NCI-H1105 treated with DMSO at 0.1 percent for 48 hours (cell line): Measurements from ENCODE around the gene TMA16.
"Not testable (repeated sequence)": the region's sequence is repeated elsewhere in the genome, so short reads cannot be mapped to it uniquely, and the experiment has no call there.

ENCODE experiments used
- DNase-seq: peaks from one replicate; lab custom pipeline; 2025; lab: John Stamatoyannopoulos, UW

The TMA16 gene

DNA sequence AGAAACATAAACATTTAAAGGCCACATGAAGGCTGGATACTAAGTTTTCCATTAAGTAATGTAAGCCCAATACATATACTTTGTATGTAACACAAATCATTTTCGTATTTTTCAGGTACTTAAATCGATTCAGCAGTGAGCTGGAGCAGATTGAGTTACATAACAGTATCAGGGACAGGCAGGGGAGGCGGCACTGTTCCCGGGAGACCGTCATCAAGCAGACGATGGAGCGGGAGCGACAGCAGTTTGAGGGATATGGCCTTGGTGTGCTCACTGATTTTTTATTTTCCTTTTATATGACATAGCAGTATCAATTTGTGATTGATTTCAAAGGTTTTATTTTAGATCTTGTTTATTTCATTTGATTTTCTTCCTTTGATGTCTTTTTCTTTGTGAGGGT lies 20.7 kb downstream of the TMA16 start:
- no peak for DNase-seq

DNA sequence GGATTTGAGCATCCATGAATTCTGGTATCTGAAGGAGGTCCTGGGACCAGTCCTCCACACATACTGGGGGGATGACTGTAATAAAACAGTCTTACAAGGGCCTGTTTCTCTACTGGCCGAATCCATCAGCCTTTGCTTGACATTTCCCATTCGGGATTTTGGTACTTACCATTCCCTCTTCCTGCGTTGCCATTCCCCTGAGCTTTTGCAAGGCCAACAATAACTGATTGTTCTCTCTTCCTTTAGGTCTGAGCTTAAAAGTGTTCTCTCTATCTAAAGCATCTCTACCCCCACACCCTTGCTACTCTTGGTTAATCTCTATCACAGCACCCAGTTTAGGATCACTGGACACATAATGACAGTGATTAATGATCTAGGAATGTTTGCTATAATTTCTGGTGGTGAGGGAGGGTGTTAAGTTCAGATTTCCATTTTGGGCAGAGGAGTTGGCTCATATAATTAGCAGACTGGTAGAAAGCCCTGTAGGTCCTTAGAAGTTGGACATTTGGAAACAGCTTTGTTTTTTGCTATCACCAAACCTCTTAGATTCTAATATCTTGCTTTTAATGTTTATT lies 29.4 kb downstream of the TMA16 start:
- DNase-seq: no peak

DNA sequence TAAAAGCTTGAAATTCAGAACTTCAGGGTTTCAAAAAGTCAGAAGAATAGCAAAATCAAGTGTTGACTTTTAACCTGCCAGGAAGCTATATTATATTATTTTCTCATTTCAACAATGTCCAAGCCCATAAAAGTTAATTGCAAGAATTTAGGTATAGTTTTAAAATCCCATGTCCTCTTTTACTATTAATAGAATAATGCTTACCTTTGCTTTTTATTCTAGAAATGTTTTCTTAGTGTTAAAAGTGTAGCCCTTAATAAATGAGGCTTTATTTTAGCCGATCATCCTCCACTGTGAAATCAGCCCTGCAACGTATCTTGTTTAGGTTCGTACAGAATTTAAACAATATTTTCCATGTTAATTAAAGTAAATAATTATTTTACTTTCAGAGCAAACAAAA lies 31.5 kb downstream of the TMA16 start:
- no peak for DNase-seq

DNA sequence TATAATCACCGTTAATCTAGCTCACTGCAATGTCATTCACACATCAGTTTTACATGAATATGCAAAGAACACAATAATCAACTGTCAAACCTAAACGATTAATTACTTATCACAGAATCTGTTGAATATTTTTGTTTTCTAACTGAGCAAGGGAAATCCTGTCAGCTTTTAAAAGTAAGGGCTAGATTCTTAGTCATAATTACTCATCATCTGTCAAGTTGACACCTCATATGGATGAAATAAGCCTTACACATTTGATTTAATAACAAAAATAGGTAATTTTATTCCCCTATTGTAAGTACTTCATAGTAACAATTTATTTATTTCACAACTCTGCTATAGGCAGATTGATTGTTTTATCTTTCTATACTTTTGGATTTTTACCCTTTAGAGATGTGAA lies 32.7 kb downstream of the TMA16 start:
- no peak for DNase-seq

DNA sequence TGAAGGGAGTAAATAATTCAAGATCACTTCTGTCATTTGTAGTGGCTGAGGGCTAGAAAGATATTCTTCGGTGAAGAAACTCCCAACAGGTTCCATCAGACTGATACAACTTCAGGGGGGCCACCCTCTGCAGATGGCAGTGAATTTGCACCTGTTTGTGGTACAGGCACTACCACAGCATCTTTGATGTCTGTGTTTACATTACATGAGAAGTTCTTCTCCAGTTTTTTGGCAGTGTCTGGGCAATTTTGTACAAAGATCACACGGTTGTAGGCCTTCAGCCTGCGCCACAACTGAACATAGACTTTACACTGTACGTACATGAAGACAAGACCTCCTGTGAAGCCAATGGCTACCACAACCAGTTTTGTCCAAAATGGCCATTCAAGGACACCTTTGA lies 34.2 kb downstream of the TMA16 start:
- no peak for DNase-seq

DNA sequence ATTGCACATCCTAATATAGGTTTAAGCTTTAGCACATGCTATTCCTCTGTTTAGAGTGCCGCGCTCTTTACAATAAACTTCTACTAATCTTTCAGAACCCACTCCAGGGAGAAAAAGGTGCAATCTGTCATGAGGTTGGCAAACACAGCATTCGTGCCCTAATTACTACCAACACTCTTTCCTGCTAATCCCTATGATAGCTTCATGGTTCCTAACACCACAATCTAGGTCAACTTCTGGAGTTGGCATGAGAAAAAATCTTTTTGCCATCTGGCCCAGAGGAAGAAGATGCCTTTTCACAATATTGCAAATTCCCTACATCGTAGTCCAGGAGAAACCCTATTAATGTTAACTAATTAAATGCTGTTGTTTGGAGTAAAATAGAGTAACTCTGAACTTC lies 39.6 kb downstream of the TMA16 start:
- DNase-seq: no peak

DNA sequence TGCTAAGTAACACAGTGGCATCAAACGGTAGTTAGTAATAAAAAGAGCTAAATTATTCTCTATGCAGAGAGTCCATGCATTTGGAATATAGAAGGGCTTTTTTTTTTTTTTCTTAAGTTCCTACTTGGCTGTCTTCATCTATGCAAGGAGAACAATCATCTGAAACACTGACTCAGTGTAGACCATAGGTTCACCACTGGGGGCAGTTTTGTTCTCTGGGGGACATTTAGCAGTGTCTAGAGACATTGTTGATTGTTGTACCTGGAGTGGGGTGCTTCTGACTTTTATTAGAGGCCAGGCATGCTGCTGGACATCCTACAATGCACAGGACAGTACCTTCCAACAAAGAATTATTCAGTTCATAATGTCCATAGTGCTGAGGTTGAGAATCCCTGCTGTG lies 41.2 kb downstream of the TMA16 start:
- no peak for DNase-seq

DNA sequence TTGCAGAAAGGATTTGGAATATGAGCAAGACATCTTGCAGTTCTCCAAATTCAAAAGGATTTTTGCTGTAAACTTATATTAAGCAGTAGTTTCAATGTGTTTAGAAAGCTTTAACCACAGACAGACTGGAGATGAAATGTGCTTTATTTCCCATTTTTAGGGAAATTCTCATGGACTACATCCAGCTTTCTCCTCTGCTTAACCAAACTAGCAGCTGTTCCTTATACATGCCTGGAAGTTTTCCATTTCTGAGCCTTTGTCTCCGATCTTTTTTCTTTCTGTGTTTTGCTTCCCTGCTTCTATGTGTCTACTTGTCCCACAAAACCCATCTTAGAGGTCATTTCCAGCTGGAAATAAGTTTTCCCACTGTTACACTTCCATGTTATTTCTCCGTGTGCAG lies 41.6 kb downstream of the TMA16 start:
- DNase-seq: no peak

DNA sequence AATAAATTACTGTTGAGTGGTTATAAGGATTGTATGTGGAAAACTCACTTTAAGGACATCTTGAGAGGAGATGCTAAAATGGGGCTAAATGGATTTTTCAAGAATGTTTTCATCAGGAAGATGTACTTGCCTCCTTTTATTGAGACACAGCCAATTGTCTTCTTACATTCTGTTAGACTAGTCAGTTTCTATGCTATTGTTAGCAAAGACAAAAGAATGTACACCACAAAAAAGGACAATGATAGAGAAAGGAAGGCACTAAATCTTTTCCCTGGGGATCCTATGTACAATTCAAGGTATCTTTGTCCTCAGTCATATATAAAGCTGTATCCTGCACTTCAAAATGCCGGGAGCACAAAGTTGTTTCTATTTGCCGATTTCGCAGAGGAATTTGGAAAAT lies 42.6 kb downstream of the TMA16 start:
- DNase-seq: no peak

DNA sequence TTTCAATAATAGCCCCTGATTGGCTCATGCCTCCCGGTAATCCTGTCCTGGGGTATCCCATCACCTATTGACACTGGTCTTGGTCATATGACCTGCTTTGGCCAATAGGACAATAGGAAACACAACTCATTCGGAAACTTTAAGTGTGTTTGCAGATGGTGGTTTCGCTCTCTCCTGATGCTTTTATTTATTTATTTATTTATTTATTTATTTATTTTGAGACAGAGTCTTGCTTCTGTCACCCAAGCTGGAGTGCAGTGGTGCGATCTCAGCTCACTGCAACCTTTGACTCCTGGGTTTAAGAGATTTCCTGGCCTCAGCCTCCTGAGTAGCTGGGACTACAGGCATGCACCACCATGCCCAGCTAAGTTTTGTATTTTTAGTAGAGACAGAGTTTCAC lies 44.3 kb downstream of the TMA16 start:
- DNase-seq: not testable (repeated sequence)

DNA sequence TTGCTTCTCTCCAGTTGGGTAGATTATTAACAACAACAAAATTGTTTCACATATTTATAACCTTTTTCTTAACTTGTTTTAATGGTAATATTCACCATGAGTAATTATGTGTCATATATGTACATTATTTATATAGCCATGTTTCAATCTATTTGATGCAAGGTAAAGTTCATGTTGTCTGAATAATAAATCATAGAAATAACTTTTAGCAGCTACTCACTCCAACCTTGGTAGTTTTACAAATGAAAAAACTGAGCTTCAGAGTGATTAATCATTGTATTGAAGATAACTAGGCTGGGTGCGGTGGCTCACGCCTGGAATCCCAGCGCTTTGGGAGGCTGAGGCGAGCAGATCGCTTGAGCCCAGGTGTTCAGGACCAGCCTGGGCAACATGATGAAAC lies 46.0 kb downstream of the TMA16 start:
- no peak for DNase-seq

DNA sequence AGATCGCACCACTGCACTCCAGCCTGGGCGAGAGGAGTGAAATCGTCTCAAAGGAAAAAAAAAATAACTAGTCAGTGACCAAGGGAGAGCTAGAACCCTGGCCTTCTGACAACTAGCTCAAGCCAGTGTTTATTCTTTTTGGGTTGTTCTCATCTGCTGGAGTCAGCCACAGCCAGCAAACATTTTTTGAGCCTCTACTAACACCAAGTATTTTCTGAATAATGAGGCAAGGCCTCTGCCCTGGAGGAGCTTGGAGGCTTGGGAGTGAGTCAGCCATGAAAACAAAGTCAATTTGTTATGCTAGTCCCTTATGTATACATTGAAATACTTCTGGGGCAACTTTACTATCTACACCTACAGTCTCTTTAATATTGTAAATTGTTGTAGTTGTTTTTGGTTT lies 46.5 kb downstream of the TMA16 start:
- no peak for DNase-seq

DNA sequence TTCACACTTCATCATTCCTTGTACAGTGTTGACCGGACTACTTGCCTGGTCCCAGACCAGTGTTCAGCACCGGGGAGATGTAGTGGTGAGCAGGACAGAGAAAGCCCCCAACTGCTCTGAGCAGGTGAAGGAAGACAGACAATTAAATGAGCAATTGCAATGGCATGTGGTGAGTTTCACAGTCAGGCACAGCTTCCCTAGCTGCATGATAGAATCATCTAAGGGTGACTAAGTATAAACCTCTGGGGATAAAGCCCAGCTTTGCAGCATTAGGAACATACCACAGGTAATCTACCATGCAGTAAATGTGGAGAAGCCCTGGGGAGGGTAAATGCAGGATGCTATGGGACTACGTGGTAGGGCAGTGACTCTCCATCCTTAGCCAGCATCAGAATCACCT lies 47.8 kb downstream of the TMA16 start:
- no peak for DNase-seq

DNA sequence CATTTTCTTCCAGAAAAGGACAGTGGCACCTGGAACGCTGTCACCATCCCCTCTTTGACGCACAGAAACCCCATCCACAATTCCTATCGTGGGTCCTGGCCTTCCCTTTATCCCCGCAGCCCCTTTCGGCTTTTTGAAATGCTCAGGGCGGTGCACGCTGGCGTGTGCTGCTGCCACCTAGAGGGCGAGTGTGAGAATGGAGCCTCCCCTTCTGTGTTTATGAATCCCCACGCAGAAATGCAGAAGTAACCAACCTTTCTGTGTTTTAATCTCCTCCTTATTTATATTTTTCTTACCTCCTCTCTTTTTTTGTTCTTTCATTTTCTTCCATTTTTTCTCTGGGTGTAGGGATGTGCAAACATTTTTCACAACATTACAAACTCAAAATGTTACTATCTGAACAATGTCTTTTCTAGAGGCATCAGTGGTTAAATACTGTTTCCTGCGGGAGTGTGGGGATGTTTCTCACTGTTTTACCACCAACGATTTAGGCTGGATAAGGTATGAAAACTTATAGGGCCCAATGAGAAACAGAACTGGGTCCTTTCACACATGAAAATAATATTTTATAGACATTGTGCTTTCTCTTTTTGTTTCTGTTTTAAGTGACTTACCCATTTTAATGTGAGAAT lies 50.0 kb downstream of the TMA16 start:
- peak; percentile 11 for DNase-seq

DNA sequence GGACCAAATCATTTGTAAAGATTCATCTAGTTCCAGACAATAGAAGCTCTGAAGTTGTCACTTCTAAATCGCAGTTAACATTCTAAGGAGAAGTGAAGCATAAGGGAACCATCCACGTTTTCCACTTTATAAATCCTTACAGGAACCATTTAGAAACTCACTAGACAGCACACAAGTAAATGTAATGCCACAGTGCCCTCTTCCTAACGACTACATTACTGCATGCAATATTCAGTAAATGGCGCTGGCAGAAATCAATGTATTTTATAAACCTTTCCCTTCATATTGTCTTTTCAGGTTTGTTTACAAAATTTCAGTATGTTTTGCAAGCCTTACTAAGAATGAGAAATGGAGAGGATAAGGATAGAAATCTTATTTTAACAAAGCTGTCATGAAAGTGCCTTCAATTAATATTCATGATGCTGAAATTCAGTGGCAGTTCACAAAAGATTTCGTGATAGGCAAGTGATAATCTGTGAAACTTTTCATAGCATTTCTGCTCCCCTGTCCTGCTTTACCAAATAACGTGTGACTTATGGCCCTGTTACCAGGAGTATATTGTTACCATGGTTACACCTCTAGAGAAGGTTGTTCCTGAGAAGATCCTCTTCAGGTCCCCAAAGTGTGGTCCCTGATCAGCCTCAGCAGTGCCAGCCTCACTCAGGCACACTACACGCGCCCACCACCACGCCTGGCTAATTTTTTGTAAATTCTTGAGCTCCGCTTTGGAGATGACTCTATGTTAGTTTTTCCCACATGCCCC lies 54.2 kb downstream of the TMA16 start:
- DNase-seq: peak; percentile 32

DNA sequence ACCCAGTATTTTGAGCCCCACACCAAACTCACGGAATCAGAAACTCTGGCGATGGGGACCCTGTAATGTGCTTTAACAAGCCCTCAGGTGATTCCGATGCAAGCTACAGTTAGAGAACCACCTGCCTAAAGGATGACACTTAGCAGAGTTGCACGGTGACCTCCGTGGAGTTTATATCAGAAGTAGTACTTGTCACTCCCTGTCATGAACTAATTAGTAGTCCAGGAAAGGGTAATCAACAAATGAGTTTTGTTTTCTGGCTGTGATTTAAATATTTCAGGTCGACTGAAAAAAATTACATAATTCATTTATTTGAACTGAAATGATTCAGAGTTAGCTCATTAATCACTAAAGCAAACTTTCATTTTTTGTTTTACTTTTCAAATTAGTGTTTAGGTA lies 56.4 kb downstream of the TMA16 start:
- DNase-seq: no peak

DNA sequence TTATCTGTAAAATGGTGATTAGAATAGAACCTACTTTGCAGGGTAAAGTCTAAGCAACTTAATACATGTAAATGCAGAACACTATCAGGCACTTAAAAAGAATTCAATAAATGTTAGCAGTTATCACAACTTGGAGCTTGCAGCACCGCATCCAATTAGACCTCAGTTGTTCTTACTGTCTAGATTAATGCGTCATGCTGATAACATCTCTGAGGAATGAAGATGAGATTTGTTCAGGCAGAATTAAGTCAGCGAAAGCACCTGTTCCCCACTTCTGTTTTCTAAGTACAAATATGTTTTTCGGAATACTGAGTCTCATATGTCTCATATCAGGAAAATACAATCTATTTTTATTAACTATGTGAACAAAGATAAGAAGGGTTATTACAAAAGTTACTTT lies 58.7 kb downstream of the TMA16 start:
- DNase-seq: no peak

DNA sequence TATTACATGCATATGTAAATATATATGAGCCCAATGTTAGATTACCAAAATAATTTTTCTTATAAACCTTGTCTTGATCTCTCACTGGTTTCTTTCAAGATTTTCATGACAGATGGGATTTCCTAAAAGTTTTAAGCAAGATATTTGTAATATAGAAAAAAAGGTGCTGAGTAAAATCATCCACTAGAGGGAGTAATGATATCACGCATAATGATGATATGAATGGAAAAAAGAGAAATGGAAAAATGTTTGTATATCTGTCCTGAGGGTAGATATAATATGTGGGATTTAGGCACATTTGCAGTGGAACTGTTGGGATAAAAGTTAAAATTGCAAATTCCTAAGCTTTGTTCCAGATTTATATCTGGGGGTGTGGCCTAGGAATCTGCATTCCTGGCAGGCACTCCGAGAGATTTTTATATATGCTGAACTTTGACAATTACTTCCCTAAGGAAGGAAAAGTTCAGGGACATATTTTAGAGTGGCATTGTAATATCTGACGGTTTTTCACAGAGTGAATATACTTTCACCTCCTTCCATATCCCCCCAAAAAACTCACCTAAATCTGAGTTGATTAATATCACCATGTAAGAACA lies 60.5 kb downstream of the TMA16 start:
- DNase-seq: peak; percentile 12

DNA sequence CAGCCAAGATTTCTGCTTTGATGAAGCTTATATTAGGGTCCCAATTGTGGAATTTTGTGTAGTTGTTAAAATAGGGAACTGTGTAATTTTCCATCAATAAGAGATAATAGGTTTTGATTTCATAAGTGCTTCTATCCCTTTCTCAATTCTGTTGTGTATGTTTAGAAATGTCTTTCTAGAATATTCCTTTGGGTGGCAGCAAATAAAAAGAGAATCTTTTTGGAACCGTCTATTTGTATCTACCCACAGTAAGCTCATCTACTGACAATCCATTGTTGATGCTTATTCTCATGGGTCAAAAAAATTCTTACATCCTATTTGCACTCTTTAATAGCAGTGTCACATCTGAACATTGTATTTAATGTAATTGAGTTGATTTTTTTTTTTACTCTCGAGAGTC lies 61.7 kb downstream of the TMA16 start:
- DNase-seq: peak; percentile 36

DNA sequence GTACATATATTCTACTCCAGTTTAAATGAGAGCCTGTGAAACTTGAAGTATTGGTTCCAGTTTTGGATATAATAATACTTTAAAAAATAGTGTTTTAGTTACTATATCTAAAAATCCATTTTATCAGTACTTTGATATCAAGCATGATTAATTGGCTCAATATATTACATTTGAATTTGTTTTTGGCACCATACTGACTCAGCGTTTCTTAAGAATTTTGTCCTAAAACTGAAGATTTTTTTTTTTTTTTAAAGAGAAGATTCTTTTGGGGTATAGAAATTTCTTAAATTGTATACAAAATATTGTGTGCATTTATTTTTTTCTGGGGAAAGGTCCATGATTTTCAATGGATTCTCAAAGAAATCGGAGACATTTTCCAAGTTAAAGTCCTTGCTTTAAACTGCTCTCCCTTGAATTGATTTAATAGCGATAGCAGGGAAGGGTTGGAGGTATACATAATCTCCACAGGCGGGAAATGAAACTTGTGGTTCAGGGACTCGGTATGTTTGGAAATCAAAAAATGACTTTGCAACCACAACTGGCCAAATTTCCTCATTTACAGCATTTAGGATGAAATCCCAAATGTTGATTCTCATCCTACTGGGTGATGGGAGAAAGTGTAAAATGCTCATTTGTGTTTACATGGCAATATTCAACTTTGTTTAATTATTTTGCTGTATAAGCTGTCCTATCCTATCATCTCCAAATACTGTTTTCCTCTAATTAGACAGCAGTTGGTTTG lies 62.3 kb downstream of the TMA16 start:
- no peak for DNase-seq

DNA sequence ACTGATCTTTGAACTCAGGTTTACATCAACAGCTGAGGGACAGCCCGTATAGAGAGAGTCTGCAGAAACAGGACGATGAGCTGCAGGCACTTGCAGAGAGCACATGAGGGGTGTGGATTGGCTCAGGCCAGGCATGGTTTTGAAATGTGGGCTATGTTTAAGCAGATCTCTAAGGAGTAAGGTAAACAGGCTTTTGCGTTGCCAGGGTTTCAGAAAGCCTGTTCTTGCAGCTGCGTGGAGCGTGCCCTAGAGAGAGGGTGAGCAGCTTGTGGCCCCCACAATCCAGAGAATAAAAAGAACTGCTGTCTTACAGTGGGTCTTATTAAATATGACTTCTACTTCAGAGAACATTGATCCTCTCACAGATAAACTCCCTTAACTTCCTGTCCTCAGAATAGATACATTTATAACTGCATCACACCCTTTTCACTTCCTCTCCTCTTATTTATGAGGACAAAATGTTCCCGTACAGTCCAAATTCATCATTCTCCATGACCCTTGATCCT lies 64.1 kb downstream of the TMA16 start:
- no peak for DNase-seq

DNA sequence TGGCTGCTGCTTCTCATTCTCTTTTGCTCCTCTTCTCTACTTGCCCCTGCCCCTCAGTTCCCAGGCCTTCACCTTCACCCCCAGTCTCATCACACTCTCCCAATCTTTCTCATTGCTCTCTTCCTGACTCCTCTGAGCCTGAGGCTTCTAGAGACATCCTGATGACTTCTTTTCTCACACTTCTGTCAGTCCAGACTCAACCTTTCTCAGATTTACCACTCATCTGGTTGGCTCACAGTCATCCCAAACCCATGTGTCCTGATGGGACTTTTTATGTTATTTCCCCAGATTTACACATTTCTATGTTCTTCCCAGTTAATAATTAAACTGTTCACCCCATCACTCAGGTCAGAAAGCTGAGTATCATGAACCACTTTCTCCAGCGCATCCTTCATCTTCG lies 68.0 kb downstream of the TMA16 start:
- no peak for DNase-seq
